HPDE6-E6E7 (cell line): ENCODE measurements around the gene DNAH9.

Experiments
- DNase-seq: peaks from one replicate; pipeline ENCODE4 v3.0.0; 2011; ENCODE audit warnings: missing footprints; ENCODE audit errors: extremely low spot score

The DNAH9 gene

GRCh38 chr17:11598274-11599221, at the start of gene DNAH9:
DNAH9 (plus strand) TSS chr17:11598470; CDS start chr17:11598499, 29 bp downstream.
- no peak for DNase-seq

- DNase-seq = no peak
These were observed 47.8 kb upstream of the DNAH9 start for GRCh38 chr17:11550431-11550830.

GRCh38 chr17:11551442-11551841, 46.8 kb upstream of the DNAH9 start:
- no peak for DNase-seq

GRCh38 chr17:11553135-11553534, 45.1 kb upstream of the DNAH9 start:
- DNase-seq = no peak

GRCh38 chr17:11554042-11554441, 44.2 kb upstream of the DNAH9 start:
- no peak for DNase-seq

GRCh38 chr17:11554542-11554941, 43.7 kb upstream of the DNAH9 start:
- DNase-seq = no peak

- DNase-seq = no peak
These were observed 42.7 kb upstream of the DNAH9 start for GRCh38 chr17:11555530-11555929.

GRCh38 chr17:11557727-11558452, 40.4 kb upstream of the DNAH9 start:
- DNase-seq = no peak

GRCh38 chr17:11558681-11559234, 39.5 kb upstream of the DNAH9 start:
- no peak for DNase-seq

GRCh38 chr17:11559601-11560000, 38.7 kb upstream of the DNAH9 start:
- DNase-seq = no peak

GRCh38 chr17:11561281-11561680, 37.0 kb upstream of the DNAH9 start:
- DNase-seq = no peak

- DNase-seq = no peak
These were observed 36.6 kb upstream of the DNAH9 start for GRCh38 chr17:11561702-11562101.

- no peak for DNase-seq
These were observed 33.5 kb upstream of the DNAH9 start for GRCh38 chr17:11564589-11565380.

- no peak for DNase-seq
These were observed 32.7 kb upstream of the DNAH9 start for GRCh38 chr17:11565591-11565990.

- DNase-seq = no peak
These were observed 19.3 kb upstream of the DNAH9 start for GRCh38 chr17:11578998-11579397.

GRCh38 chr17:11580677-11581076, 17.6 kb upstream of the DNAH9 start:
- no peak for DNase-seq

GRCh38 chr17:11582217-11582616, 16.1 kb upstream of the DNAH9 start:
- DNase-seq = no peak

- DNase-seq = no peak
These were observed 14.8 kb upstream of the DNAH9 start for GRCh38 chr17:11583306-11583992.

- no peak for DNase-seq
These were observed 8.6 kb upstream of the DNAH9 start for GRCh38 chr17:11589716-11590115.

GRCh38 chr17:11601661-11602060, 3.4 kb downstream of the DNAH9 start:
- DNase-seq = no peak

GRCh38 chr17:11608396-11608795, 10.1 kb downstream of the DNAH9 start:
- DNase-seq = no peak
